ENCODE results near the gene RNU7-1. TPM values are rescaled to one million over a fixed set of nuclear protein-coding genes. Genes with fewer than 3 reads are reported as not detected.

RNU7-1 gene
- total and polyA plus RNA-seq, 9 of the 15 experiments (the other 6 are each of a cell fraction or from before 2014, with no cell fraction given) = not detected

- TF ChIP-seq CEBPG (CRISPR knock-in tag; IDR thresholded peaks at IDR 0.05) = peak; percentile 50; the same call in 1 of the 2 replicates
- TF ChIP-seq CEBPG (tag; conservative IDR thresholded peaks at IDR 0.05 in 1 of 2, IDR thresholded peaks at IDR 0.05 in 1 of 2) = peak; percentile 58 to 79; a peak in 3 of 4 replicates
- TF ChIP-seq, protein P1, sequence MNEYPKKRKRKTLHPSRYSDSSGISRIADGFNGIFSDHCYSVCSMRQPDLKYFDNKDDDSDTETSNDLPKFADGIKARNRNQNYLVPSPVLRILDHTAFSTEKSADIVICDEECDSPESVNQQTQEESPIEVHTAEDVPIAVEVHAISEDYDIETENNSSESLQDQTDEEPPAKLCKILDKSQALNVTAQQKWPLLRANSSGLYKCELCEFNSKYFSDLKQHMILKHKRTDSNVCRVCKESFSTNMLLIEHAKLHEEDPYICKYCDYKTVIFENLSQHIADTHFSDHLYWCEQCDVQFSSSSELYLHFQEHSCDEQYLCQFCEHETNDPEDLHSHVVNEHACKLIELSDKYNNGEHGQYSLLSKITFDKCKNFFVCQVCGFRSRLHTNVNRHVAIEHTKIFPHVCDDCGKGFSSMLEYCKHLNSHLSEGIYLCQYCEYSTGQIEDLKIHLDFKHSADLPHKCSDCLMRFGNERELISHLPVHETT (CRISPR knock-in tag; conservative IDR thresholded peaks at IDR 0.05 in 1 of 2, IDR thresholded peaks at IDR 0.05 in 1 of 2) = no peak
- no peak for TF ChIP-seq BACH1 (tag; IDR thresholded peaks at IDR 0.05)
- TF ChIP-seq ZNF165 (CRISPR knock-in tag; IDR thresholded peaks at IDR 0.05; ENCODE audit: borderline replicate concordance) = no peak
- no peak for TF ChIP-seq ZNF347 (CRISPR knock-in tag; IDR thresholded peaks at IDR 0.05; ENCODE audit: low read depth)
- TF ChIP-seq, protein P2, sequence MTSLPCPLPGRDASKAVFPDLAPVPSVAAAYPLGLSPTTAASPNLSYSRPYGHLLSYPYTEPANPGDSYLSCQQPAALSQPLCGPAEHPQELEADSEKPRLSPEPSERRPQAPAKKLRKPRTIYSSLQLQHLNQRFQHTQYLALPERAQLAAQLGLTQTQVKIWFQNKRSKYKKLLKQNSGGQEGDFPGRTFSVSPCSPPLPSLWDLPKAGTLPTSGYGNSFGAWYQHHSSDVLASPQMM (CRISPR knock-in tag; IDR thresholded peaks at IDR 0.05) = no peak
- 0 out of 2 replicates have a peak, but pooled peaks have one; percentile 63 for TF ChIP-seq ARID4B (CRISPR knock-in tag; IDR thresholded peaks at IDR 0.05)
- peak; percentile 66; the same call in 1 of the 2 replicates for TF ChIP-seq PHF8 (IDR thresholded peaks at IDR 0.05; ENCODE audit: borderline replicate concordance, low read length)
- TF ChIP-seq NFE2L1 (tag; IDR thresholded peaks at IDR 0.05; ENCODE audit: borderline replicate concordance, low read depth) = no peak
- TF ChIP-seq MLX (CRISPR knock-in tag; conservative IDR thresholded peaks at IDR 0.05) = no peak
- no peak for TF ChIP-seq CCAR2 (IDR thresholded peaks at IDR 0.05; ENCODE audit: low read depth, low read length)
- TF ChIP-seq KLF1 (tag; IDR thresholded peaks at IDR 0.05) = no peak
- TF ChIP-seq SIX5 (IDR thresholded peaks at IDR 0.05; ENCODE audit: borderline replicate concordance in 1 of 2, insufficient read depth in 1 of 2, low read depth in 1 of 2, low read length in 2 of 2) = no peak
- peak; percentile 13 for TF ChIP-seq PHF20 (IDR thresholded peaks at IDR 0.05; ENCODE audit: partially characterized antibody)
- TF ChIP-seq POLR3G (IDR thresholded peaks at IDR 0.05; ENCODE audit: extremely low read depth, insufficient read length, insufficient replicate concordance) = no peak
- TF ChIP-seq SREBF1 (IDR thresholded peaks at IDR 0.05; ENCODE audit: borderline replicate concordance, low read depth, low read length) = no peak
- TF ChIP-seq SMC3 (conservative IDR thresholded peaks at IDR 0.05; ENCODE audit: insufficient read depth, low read depth, low read length) = no peak
Measured at GRCh38 chr12:6904280-6905276, 39.0 kb upstream of the RNU7-1 start, which contains the start of gene LRRC23 (continued).

All from K562 (cell line).